ENCODE data around the gene DEPDC4. TPM values are rescaled to one million over a fixed set of nuclear protein-coding genes. Genes with fewer than 3 reads are reported as not detected.
A peak's percentile ranks its signal among the peaks of the same experiment; 100 is the strongest.
"Not testable (repeated sequence)": the region's sequence is repeated elsewhere in the genome, so short reads cannot be mapped to it uniquely, and the experiment has no call there.

Gene DEPDC4
- 3.5 TPM for polyA plus RNA-seq (2013, experiment 1 of 2)
- polyA plus RNA-seq (2013, experiment 2 of 2) = 4.8 TPM

GRCh38 chr12:100266835-100267602, at the start of gene DEPDC4, which contains the start of gene SCYL2:
DEPDC4 (minus strand) TSS chr12:100267079; CDS start chr12:100267076, 3 bp downstream.
SCYL2 (plus strand) TSS chr12:100267177; CDS start chr12:100282971, 15,794 bp downstream.
- Histone ChIP-seq H3K9me3 (ENCODE audit: insufficient read depth, low read depth, low read length) (no peaks in the 10 kb centered on the region), H3K4me1 (ENCODE audit: insufficient read depth, low read length) (peaks cover 18% of the 10 kb centered on the region), H3K27me3 (ENCODE audit: insufficient read depth, low read length) (no peaks in the 10 kb centered on the region), H3K9ac (ENCODE audit: low read depth, low read length) (peak within 1 kb of the TSS; percentile 90), H3K36me3 (ENCODE audit: insufficient read depth, low read length) (0 out of 2 replicates have a peak, but pooled peaks cover under 1% of the 10 kb centered on the region), H3K4me3 (ENCODE audit: low read length) (peak within 1 kb of the TSS; percentile 92), H3K27ac (ENCODE audit: low read depth, low read length) (peak within 1 kb of the TSS; percentile 91)
- WGBS = under 1% methylated on average over 58 of the region's 62 CpGs

GRCh38 chr12:100311317-100311716, 44.4 kb upstream of the DEPDC4 start:
- Histone ChIP-seq H3K4me3 (ENCODE audit: low read length) (no peak overlapping the region), H3K36me3 (ENCODE audit: insufficient read depth, low read length) (peaks cover 69% of the 10 kb centered on the region), H3K27me3 (ENCODE audit: insufficient read depth, low read length) (no peaks in the 10 kb centered on the region), H3K9me3 (ENCODE audit: insufficient read depth, low read depth, low read length) (no peaks in the 10 kb centered on the region), H3K4me1 (ENCODE audit: insufficient read depth, low read length) (no peaks in the 10 kb centered on the region), H3K27ac (ENCODE audit: low read depth, low read length) (no peak overlapping the region), H3K9ac (ENCODE audit: low read depth, low read length) (no peak overlapping the region)
- 100% methylated on average over 1 of the region's 1 CpG for WGBS

- 94% methylated on average over 4 of the region's 5 CpGs for WGBS
- H3K27ac ChIP-seq (ENCODE audit: low read depth, low read length); H3K9ac ChIP-seq (ENCODE audit: low read depth, low read length); H3K4me1 ChIP-seq (ENCODE audit: insufficient read depth, low read length); H3K9me3 ChIP-seq (ENCODE audit: insufficient read depth, low read depth, low read length); H3K27me3 ChIP-seq (ENCODE audit: insufficient read depth, low read length); H3K4me3 ChIP-seq (ENCODE audit: low read length): not testable (repeated sequence)
- H3K36me3 ChIP-seq (ENCODE audit: insufficient read depth, low read length) = peaks cover 55% of the 10 kb centered on the region
These were observed 41.3 kb upstream of the DEPDC4 start for GRCh38 chr12:100308138-100308537.

GRCh38 chr12:100304334-100304733, 37.5 kb upstream of the DEPDC4 start:
- H3K4me3 ChIP-seq (ENCODE audit: low read length); H3K4me1 ChIP-seq (ENCODE audit: insufficient read depth, low read length); H3K9me3 ChIP-seq (ENCODE audit: insufficient read depth, low read depth, low read length); H3K27me3 ChIP-seq (ENCODE audit: insufficient read depth, low read length); H3K9ac ChIP-seq (ENCODE audit: low read depth, low read length); H3K27ac ChIP-seq (ENCODE audit: low read depth, low read length): not testable (repeated sequence)
- peaks cover 52% of the 10 kb centered on the region for H3K36me3 ChIP-seq (ENCODE audit: insufficient read depth, low read length)
- WGBS = 96% methylated on average over 7 of the region's 7 CpGs

GRCh38 chr12:100303831-100304230, 37.0 kb upstream of the DEPDC4 start:
- no peaks in the 10 kb centered on the region for H3K27me3 ChIP-seq (ENCODE audit: insufficient read depth, low read length)
- no peak overlapping the region for H3K9ac ChIP-seq (ENCODE audit: low read depth, low read length)
- H3K4me1 ChIP-seq (ENCODE audit: insufficient read depth, low read length) = no peaks in the 10 kb centered on the region
- WGBS = 98% methylated on average over 4 of the region's 4 CpGs
- H3K4me3 ChIP-seq (ENCODE audit: low read length) = no peak overlapping the region
- no peaks in the 10 kb centered on the region for H3K9me3 ChIP-seq (ENCODE audit: insufficient read depth, low read depth, low read length)
- H3K36me3 ChIP-seq (ENCODE audit: insufficient read depth, low read length) = peaks cover 55% of the 10 kb centered on the region
- H3K27ac ChIP-seq (ENCODE audit: low read depth, low read length) = no peak overlapping the region

- H3K27ac ChIP-seq (ENCODE audit: low read depth, low read length) = no peak overlapping the region
- no peak overlapping the region for H3K4me3 ChIP-seq (ENCODE audit: low read length)
- no peaks in the 10 kb centered on the region for H3K4me1 ChIP-seq (ENCODE audit: insufficient read depth, low read length)
- 91% methylated on average over 1 of the region's 1 CpG for WGBS
- H3K9me3 ChIP-seq (ENCODE audit: insufficient read depth, low read depth, low read length) = no peaks in the 10 kb centered on the region
- no peaks in the 10 kb centered on the region for H3K27me3 ChIP-seq (ENCODE audit: insufficient read depth, low read length)
- H3K9ac ChIP-seq (ENCODE audit: low read depth, low read length) = no peak overlapping the region
- peaks cover 68% of the 10 kb centered on the region for H3K36me3 ChIP-seq (ENCODE audit: insufficient read depth, low read length)
These were observed 35.2 kb upstream of the DEPDC4 start for GRCh38 chr12:100302081-100302480.

- no peak overlapping the region for H3K27ac ChIP-seq (ENCODE audit: low read depth, low read length)
- no peaks in the 10 kb centered on the region for H3K27me3 ChIP-seq (ENCODE audit: insufficient read depth, low read length)
- no peak overlapping the region for H3K9ac ChIP-seq (ENCODE audit: low read depth, low read length)
- H3K9me3 ChIP-seq (ENCODE audit: insufficient read depth, low read depth, low read length) = no peaks in the 10 kb centered on the region
- no peak overlapping the region for H3K4me3 ChIP-seq (ENCODE audit: low read length)
- no peaks in the 10 kb centered on the region for H3K4me1 ChIP-seq (ENCODE audit: insufficient read depth, low read length)
- 97% methylated on average over 4 of the region's 4 CpGs for WGBS
- peaks cover 67% of the 10 kb centered on the region for H3K36me3 ChIP-seq (ENCODE audit: insufficient read depth, low read length)
These were observed 29.1 kb upstream of the DEPDC4 start for GRCh38 chr12:100295764-100296555.

GRCh38 chr12:100294366-100294765, 27.5 kb upstream of the DEPDC4 start:
- H3K27ac ChIP-seq (ENCODE audit: low read depth, low read length); H3K9me3 ChIP-seq (ENCODE audit: insufficient read depth, low read depth, low read length); H3K4me3 ChIP-seq (ENCODE audit: low read length); H3K9ac ChIP-seq (ENCODE audit: low read depth, low read length); H3K27me3 ChIP-seq (ENCODE audit: insufficient read depth, low read length); H3K4me1 ChIP-seq (ENCODE audit: insufficient read depth, low read length): not testable (repeated sequence)
- 94% methylated on average over 13 of the region's 24 CpGs for WGBS
- peaks cover 52% of the 10 kb centered on the region for H3K36me3 ChIP-seq (ENCODE audit: insufficient read depth, low read length)

- Histone ChIP-seq H3K4me1 (ENCODE audit: insufficient read depth, low read length) (no peaks in the 10 kb centered on the region), H3K27ac (ENCODE audit: low read depth, low read length) (no peak overlapping the region), H3K36me3 (ENCODE audit: insufficient read depth, low read length) (peaks cover 40% of the 10 kb centered on the region), H3K9me3 (ENCODE audit: insufficient read depth, low read depth, low read length) (no peaks in the 10 kb centered on the region), H3K4me3 (ENCODE audit: low read length) (no peak overlapping the region), H3K9ac (ENCODE audit: low read depth, low read length) (no peak overlapping the region), H3K27me3 (ENCODE audit: insufficient read depth, low read length) (no peaks in the 10 kb centered on the region)
- WGBS = 80% methylated on average over 1 of the region's 1 CpG
These were observed 26.1 kb upstream of the DEPDC4 start for GRCh38 chr12:100293017-100293416.

GRCh38 chr12:100290016-100290415, 23.1 kb upstream of the DEPDC4 start:
- WGBS = no CpG with 5 or more reads among the region's 3 CpGs

GRCh38 chr12:100289038-100289437, 22.2 kb upstream of the DEPDC4 start:
- Histone ChIP-seq H3K27me3 (ENCODE audit: insufficient read depth, low read length) (no peaks in the 10 kb centered on the region), H3K9ac (ENCODE audit: low read depth, low read length) (no peak overlapping the region), H3K4me1 (ENCODE audit: insufficient read depth, low read length) (no peaks in the 10 kb centered on the region), H3K36me3 (ENCODE audit: insufficient read depth, low read length) (peaks cover 43% of the 10 kb centered on the region), H3K4me3 (ENCODE audit: low read length) (no peak overlapping the region), H3K9me3 (ENCODE audit: insufficient read depth, low read depth, low read length) (no peaks in the 10 kb centered on the region), H3K27ac (ENCODE audit: low read depth, low read length) (no peak overlapping the region)
- WGBS = 94% methylated on average over 5 of the region's 5 CpGs

More at GRCh38 chr12:100290016-100290415, 23.1 kb upstream of the DEPDC4 start:
- H3K9me3 ChIP-seq (ENCODE audit: insufficient read depth, low read depth, low read length) = no peaks in the 10 kb centered on the region
- no peak overlapping the region for H3K27ac ChIP-seq (ENCODE audit: low read depth, low read length)
- H3K9ac ChIP-seq (ENCODE audit: low read depth, low read length) = no peak overlapping the region
- H3K27me3 ChIP-seq (ENCODE audit: insufficient read depth, low read length) = no peaks in the 10 kb centered on the region
- no peaks in the 10 kb centered on the region for H3K4me1 ChIP-seq (ENCODE audit: insufficient read depth, low read length)
- H3K4me3 ChIP-seq (ENCODE audit: low read length) = no peak overlapping the region
- H3K36me3 ChIP-seq (ENCODE audit: insufficient read depth, low read length) = peaks cover 39% of the 10 kb centered on the region

Measured in HUES64 (cell line).